GM13977 (cell line): ENCODE measurements around the gene NTM.
A peak's percentile ranks its signal among the peaks of the same experiment; 100 is the strongest.

Source experiments
- DNase-seq: peaks from one replicate; pipeline ENCODE4 v3.0.0; 2012; ENCODE audit warnings: low spot score
- in situ Hi-C: fragments of 300-500 bp; cut with MboI; formaldehyde crosslinking; loops from one replicate; pipeline ENCODE4 v1.12.0; 2022; ENCODE audit warnings: low sequenced_read_pairs, low pct_unique_long_range_greater_than_20kb, mixed read lengths, inconsistent platforms; ENCODE audit not compliant: unreplicated experiment
- TF ChIP-seq, protein P1 (sequence below): IDR thresholded peaks from 2 replicates; pipeline ENCODE4 v1.5.1; 2012; ENCODE audit warnings: mild to moderate bottlenecking, control low read depth; ENCODE audit not compliant: insufficient read depth; ENCODE audit errors: extremely low read depth, missing control alignments

Gene NTM

DNA sequence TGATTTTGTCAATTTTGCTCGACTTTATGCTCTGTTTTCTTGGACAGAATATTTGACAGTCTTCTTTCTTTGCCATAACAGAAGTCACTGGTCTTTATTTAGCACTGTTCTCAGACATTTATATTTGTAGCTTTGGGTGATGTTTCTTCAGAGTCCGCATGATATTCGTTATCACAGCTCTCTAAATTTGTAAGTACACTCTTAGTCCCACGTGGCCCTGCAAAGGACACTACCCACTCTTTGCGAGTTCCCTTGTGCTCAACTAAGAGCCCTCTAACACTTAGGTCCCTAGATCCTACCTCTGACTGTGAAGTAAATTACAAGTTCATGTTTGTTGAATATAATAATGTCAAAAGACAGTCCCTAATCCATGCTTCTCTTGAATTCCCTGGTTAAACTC lies 651.9 kb downstream of the NTM start:
- no peak for DNase-seq
- TF ChIP-seq, protein P1, sequence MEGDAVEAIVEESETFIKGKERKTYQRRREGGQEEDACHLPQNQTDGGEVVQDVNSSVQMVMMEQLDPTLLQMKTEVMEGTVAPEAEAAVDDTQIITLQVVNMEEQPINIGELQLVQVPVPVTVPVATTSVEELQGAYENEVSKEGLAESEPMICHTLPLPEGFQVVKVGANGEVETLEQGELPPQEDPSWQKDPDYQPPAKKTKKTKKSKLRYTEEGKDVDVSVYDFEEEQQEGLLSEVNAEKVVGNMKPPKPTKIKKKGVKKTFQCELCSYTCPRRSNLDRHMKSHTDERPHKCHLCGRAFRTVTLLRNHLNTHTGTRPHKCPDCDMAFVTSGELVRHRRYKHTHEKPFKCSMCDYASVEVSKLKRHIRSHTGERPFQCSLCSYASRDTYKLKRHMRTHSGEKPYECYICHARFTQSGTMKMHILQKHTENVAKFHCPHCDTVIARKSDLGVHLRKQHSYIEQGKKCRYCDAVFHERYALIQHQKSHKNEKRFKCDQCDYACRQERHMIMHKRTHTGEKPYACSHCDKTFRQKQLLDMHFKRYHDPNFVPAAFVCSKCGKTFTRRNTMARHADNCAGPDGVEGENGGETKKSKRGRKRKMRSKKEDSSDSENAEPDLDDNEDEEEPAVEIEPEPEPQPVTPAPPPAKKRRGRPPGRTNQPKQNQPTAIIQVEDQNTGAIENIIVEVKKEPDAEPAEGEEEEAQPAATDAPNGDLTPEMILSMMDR: no peak
- in situ Hi-C loops: no loop called here

DNA sequence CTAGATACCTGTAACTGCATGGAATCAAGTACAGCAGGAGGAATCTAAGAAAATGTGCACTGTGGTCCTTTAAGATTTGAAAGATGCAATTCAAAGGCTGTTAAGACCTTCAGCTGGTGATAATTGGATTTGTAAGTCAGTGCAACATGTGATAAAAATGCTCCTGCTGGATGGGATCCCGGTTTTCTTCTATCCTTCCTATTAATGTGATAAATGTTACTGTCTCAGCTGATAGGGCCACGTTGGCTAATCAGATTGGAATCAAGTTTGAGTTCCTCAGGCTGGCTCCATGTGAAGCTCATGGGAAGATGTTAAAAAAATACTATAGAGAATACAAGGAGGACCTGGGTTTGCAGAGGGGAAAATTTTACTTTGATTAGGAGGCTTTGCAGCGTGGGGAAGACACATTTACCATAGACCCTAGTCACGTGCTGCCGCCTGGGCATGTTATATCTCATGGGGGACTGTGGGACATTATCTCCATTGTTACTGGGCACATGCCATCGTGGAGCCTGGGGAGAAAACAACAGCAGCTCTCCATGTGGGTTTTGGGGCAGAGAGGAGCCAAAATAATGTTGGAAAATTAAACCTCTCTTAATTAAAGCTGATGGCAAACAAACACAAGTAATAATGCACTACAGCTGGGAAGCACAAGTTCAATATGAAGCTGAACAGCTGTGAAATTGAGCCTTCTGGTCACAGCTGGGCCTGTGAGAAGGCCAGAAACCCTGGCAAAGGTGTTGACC lies 652.5 kb downstream of the NTM start:
- in situ Hi-C loops: no loop called here
- TF ChIP-seq, protein P1: no peak

DNA sequence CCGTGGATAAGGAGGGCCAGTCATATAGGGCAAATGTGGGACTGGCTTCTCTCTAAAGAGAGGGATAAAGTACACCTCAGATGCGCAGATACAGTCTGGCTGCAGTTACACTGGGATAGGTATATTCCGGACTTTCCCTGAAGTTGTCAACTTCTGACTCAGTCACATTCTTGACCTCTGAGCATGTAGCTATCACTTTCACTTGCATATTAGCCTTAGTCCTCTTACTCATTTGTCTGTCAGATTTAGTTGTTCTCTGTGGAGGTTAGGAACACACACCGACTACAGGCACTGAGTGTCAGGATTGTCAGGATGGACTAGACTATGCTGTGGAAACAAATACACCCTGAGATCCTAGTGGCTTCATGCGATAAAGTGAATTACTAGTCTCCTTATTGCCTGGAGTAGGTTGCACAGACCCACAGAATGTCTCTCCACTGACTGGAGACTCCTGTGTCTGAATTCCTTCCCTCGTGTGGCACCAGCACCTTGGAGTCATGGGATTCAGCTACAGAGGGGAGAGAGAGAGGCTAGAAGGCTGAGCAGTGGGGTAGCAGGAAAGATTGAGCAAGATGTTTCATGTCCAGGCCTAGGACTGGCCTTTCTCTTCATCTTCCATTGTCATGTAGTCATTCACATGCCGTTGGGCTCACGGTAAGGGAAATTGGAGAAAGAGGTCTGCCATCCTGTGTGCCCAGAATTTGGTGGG lies 654.3 kb downstream of the NTM start:
- in situ Hi-C loops: loop anchor here (25.0 kb wide), 1 partner anchor 162 kb away; no protein-coding TSS in a partner anchor
- DNase-seq: no peak
- TF ChIP-seq, protein P1: no peak

More for the DNA sequence above, 652.5 kb downstream of the NTM start:
- DNase-seq: no peak

DNA sequence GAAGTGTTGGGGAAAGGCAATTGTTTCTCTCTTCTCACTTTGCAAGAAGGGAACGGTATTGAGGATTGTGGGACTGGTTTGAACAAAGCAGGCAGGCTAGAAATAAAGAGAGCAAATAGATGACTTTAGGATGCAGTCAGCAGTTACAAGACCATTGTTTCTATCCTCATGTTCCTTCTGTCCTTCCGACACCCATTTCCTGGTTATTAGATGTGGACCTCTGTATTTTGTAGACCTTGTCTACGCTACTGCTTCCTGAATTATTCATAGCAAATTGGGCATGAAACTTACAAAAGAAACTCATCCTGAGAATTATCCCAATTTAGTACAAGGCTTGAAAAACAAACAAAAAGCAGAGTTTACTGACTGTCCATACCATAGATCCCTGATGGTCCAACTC lies 656.3 kb downstream of the NTM start:
- TF ChIP-seq, protein P1: no peak
- in situ Hi-C loops: loop anchor here (25.0 kb wide), 1 partner anchor 164 kb away; no protein-coding TSS in a partner anchor
- no peak for DNase-seq

DNA sequence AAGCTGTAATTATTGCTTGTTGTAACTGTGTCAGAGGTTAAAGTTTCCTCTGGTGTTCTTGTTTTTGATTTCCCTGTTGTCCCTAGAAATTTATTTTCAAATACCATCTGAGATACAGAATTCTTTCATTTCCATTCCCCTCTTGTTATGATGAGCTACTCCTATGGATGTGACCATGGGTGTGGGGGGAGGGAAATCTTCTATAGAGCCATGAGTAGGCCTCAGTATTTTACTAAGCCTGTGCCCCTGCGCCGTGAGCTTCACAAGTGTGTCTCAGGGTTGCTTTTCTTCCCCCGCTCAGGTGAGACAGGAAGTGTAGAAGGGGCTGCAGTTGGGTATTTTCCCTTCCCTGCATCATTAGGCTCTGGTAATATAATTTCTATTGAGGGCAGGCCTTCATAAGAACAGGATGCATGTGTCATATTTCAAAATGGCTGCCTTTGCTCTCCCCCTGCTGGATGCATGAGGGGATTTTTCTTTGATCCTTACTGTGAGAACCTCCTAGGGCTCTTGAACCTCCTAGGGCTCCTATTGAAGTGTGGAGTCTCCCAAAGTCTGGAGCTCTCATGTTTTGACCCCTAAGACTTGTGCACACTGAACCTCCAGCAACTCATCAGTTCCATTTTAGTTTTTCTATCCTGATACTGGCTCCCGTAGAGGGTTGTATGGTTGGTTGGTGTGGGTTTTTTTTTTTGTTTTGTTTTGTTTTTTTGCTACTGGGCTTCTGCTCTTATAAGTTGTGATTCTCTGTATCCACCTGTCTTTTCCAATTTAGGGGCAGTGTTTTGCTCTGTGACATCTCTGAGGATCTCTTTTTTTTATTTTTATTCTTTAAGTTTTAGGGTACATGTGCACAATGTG lies 658.2 kb downstream of the NTM start:
- DNase-seq: peak; percentile 25
- TF ChIP-seq, protein P1: peak; percentile 60
- in situ Hi-C loops: loop anchor here (25.0 kb wide), 1 partner anchor 166 kb away; no protein-coding TSS in a partner anchor

DNA sequence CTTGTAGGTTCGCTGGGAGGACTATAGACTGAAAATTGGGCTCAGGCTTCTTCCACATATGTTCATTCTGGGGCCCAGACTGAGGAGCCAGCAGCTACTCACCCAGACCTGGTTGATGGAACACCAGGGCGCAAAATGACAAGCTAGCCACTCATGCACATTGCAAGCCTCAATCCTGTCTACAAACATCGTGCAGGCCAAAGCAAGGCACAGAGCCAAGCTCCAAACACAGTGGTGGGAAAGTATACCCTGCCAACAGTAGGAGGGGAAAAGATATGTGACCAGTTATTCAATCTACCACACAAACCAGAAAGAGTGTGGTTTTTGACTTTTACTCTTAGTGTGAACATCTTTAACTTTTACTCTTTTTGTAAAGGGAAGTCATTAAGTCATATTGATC lies 660.5 kb downstream of the NTM start:
- TF ChIP-seq, protein P1: no peak
- no peak for DNase-seq
- in situ Hi-C loops: loop anchor here (25.0 kb wide), 1 partner anchor 169 kb away; no protein-coding TSS in a partner anchor
